Hepatocyte (in vitro differentiated cells): ENCODE measurements around the gene ATP6V1D.

ENCODE experiments used
- EZH2 ChIP-seq: fragments of 200-600 bp; sonication (generic); IDR thresholded peaks from 2 replicates; pipeline ENCODE4 v1.6.1; 2016; ENCODE audit warnings: antibody characterized with exemption, mild to moderate bottlenecking, borderline replicate concordance
- EZH2phosphoT487 ChIP-seq: fragments of 200-600 bp; sonication (generic); IDR thresholded peaks from one replicate; pipeline ENCODE4 v1.6.1; 2018; ENCODE audit warnings: antibody characterized with exemption, mild to moderate bottlenecking, low read depth, moderate library complexity; ENCODE audit not compliant: unreplicated experiment, severe bottlenecking
- TF ChIP-seq, protein P1 (sequence below): fragments of 200-600 bp; sonication (generic); IDR thresholded peaks from 2 replicates; pipeline ENCODE4 v1.5.1; 2016; ENCODE audit warnings: antibody characterized with exemption, mild to moderate bottlenecking; ENCODE audit not compliant: poor library complexity

DNA sequence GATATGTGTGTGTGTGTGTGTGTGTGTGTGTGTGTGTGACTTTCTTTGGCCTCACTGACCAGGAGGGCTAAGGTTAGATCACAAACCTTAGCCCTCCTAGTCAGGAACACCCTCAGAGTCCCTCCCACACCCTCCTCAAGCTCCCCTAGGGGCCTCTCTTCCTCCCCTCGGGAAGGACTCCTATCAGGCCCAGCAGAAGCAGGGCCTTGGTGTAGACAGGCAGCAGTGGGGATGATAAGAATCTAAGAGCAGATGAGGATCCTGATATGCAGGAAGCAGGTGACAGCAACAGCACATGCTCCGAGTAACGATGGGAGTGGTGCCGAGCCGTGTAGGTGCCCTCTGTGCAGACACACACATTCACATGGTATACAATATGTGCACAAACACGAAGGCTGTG lies 31.7 kb upstream of the ATP6V1D start:
- TF ChIP-seq EZH2 (no peak), EZH2phosphoT487 (no peak)
- TF ChIP-seq, protein P1, sequence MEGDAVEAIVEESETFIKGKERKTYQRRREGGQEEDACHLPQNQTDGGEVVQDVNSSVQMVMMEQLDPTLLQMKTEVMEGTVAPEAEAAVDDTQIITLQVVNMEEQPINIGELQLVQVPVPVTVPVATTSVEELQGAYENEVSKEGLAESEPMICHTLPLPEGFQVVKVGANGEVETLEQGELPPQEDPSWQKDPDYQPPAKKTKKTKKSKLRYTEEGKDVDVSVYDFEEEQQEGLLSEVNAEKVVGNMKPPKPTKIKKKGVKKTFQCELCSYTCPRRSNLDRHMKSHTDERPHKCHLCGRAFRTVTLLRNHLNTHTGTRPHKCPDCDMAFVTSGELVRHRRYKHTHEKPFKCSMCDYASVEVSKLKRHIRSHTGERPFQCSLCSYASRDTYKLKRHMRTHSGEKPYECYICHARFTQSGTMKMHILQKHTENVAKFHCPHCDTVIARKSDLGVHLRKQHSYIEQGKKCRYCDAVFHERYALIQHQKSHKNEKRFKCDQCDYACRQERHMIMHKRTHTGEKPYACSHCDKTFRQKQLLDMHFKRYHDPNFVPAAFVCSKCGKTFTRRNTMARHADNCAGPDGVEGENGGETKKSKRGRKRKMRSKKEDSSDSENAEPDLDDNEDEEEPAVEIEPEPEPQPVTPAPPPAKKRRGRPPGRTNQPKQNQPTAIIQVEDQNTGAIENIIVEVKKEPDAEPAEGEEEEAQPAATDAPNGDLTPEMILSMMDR, result no peak
